ENCODE measurements around the gene PLS3. TPM values are rescaled to one million over a fixed set of nuclear protein-coding genes. Genes with fewer than 3 reads are reported as not detected.

PLS3 gene
- total and polyA plus RNA-seq, 2 of the 4 experiments (the other 2 are of a cell fraction): 158 to 252 TPM

GRCh38 chrX:115522952-115523351, 38.0 kb upstream of the PLS3 start:
- no peak overlapping the region for H2AK5ac ChIP-seq (ENCODE audit: low read depth, low read length)
- intact Hi-C loops (cut with micrococcal nuclease): no loop called here
- H3K27me3 ChIP-seq (ENCODE audit: control insufficient read depth, insufficient read depth, low read length): no peaks in the 10 kb centered on the region; the same call in 1 of the 2 replicates
- H3K4me1 ChIP-seq (ENCODE audit: control insufficient read depth, insufficient read depth, low read length): no peaks in the 10 kb centered on the region
- H4K91ac ChIP-seq (ENCODE audit: insufficient read depth, low read depth, low read length): no peak overlapping the region
- no peak overlapping the region for H3K4me3 ChIP-seq (ENCODE audit: insufficient read depth, low read depth, low read length)
- no peak overlapping the region for H3K18ac ChIP-seq (ENCODE audit: low read depth, low read length)
- H2AK9ac ChIP-seq (replicated peaks; ENCODE audit: low read depth, low read length, poor library complexity): no peak overlapping the region
- no peaks in the 10 kb centered on the region for H3K9me1 ChIP-seq (ENCODE audit: insufficient read depth, low read length)
- no TSS peak for BruUV-seq (replicated peaks)
- no peak overlapping the region for H3K14ac ChIP-seq (replicated peaks; ENCODE audit: low read depth, low read length)
- no peak overlapping the region for H2BK20ac ChIP-seq (ENCODE audit: low read depth, low read length)
- H3K36me3 ChIP-seq (ENCODE audit: control insufficient read depth, insufficient read depth, low read length): no peaks in the 10 kb centered on the region
- dilution Hi-C loops (cut with HindIII; ENCODE audit: low sequenced_read_pairs, unreplicated experiment): no loop called here
- no peaks in the 10 kb centered on the region for H4K20me1 ChIP-seq (ENCODE audit: insufficient read depth, low read length)
- H2BK120ac ChIP-seq (ENCODE audit: low read depth, low read length): no peak overlapping the region
- H4K5ac ChIP-seq (ENCODE audit: low read depth, low read length): no peak overlapping the region
- H3K56ac ChIP-seq (ENCODE audit: extremely low read depth, insufficient read depth, low read length): no peak overlapping the region
- H3K4me2 ChIP-seq (ENCODE audit: low read depth, low read length): no peak overlapping the region
- H3K27ac ChIP-seq (ENCODE audit: insufficient read depth, low read length): no peak overlapping the region
- CTCF ChIA-PET: no interaction called here
- no peaks in the 10 kb centered on the region for H3K9me3 ChIP-seq (ENCODE audit: control insufficient read depth, insufficient read depth, low read length)
- H2BK15ac ChIP-seq (ENCODE audit: low read depth, low read length): no peak overlapping the region
- in situ Hi-C loops (cut with MboI; ENCODE audit: low sequenced_read_pairs): no loop called here
- TF ChIP-seq FOS (IDR thresholded peaks at IDR 0.05; ENCODE audit: low read depth, low read length) (no peak), MAZ (IDR thresholded peaks at IDR 0.05; ENCODE audit: borderline replicate concordance, low read depth, low read length) (no peak)
- H3K4ac ChIP-seq (ENCODE audit: low read depth, low read length): no peak overlapping the region
- H2AFZ ChIP-seq (replicated peaks; ENCODE audit: low read length, poor library complexity): no peak overlapping the region
- H2BK5ac ChIP-seq (ENCODE audit: low read depth, low read length, poor library complexity, severe bottlenecking): no peak overlapping the region
- no peak overlapping the region for H3K9ac ChIP-seq (ENCODE audit: low read depth, low read length)
- H3K79me1 ChIP-seq (ENCODE audit: low read depth in 1 of 2, low read length in 2 of 2): no peaks in the 10 kb centered on the region
- ATAC-seq (ENCODE audit: low read depth) (no peak), DNase-seq (no peak)
- POLR2A ChIA-PET (ENCODE audit: unreplicated experiment): no interaction called here
- no peak overlapping the region for H3K23ac ChIP-seq (ENCODE audit: low read depth, low read length)
- H4K8ac ChIP-seq (ENCODE audit: low read depth in 2 of 2, low read length in 2 of 2): no peak overlapping the region

Data from IMR-90 (cell line).